Erythroblast (primary cell): ENCODE data around the gene COX8A.

Experiments used
- GATA1 ChIP-seq: IDR thresholded peaks from 2 replicates; pipeline ENCODE4 v1.6.1; 2011; ENCODE audit warnings: low read depth, mild to moderate bottlenecking, control low read depth, low read length, moderate library complexity
- POLR2A ChIP-seq: IDR thresholded peaks from 2 replicates; pipeline ENCODE4 v1.6.1; 2011; ENCODE audit warnings: mild to moderate bottlenecking, low read length

- TF ChIP-seq POLR2A: no peak
- TF ChIP-seq GATA1: no peak
These were observed 50.8 kb downstream of the COX8A start for GRCh38 chr11:64025205-64025604.
